ENCODE results near the gene SPIRE2.
"Not testable (repeated sequence)": the region's sequence is repeated elsewhere in the genome, so short reads cannot be mapped to it uniquely, and the experiment has no call there.

SPIRE2 gene, protein sequence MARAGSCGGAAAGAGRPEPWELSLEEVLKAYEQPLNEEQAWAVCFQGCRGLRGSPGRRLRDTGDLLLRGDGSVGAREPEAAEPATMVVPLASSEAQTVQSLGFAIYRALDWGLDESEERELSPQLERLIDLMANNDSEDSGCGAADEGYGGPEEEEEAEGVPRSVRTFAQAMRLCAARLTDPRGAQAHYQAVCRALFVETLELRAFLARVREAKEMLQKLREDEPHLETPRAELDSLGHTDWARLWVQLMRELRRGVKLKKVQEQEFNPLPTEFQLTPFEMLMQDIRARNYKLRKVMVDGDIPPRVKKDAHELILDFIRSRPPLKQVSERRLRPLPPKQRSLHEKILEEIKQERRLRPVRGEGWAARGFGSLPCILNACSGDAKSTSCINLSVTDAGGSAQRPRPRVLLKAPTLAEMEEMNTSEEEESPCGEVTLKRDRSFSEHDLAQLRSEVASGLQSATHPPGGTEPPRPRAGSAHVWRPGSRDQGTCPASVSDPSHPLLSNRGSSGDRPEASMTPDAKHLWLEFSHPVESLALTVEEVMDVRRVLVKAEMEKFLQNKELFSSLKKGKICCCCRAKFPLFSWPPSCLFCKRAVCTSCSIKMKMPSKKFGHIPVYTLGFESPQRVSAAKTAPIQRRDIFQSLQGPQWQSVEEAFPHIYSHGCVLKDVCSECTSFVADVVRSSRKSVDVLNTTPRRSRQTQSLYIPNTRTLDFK

DNA sequence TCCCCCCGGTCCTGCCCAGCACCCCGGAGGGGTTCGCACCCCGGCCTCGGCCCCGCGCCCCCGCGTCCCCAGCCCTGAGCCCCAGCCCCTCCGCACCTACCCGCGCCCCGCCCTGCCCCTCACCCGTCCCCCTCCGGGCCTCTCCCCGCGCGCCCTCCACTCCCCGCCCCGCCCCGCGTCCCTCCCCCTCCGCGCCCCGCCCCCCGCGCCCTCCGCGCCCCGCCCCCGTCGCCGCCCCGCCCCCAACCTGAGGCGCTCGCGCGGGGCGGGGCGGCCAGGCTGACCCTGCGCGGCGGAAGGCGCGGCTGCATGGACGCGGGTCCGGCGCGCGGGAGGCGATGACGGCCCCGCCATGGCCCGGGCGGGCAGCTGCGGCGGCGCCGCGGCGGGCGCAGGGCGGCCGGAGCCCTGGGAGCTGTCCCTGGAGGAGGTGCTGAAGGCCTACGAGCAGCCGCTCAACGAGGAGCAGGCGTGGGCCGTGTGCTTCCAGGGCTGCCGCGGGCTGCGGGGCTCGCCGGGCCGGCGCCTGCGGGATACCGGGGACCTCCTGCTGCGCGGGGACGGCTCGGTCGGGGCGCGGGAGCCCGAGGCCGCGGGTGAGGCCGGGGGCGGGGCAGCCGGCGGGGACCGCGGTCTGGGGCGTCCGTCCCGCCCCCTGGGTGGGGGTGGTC lies at the start of gene SPIRE2:
Gene SPIRE2, plus strand, starts transcription at position 277 of the 671 bp plus-strand sequence. Its CDS starts 76 bp downstream, at position 353.
- Histone ChIP-seq H3K9me3 (ENCODE audit: control insufficient read depth, low read length) (no peaks in the 10 kb centered on the region), H3K27me3 (ENCODE audit: control insufficient read depth, insufficient read depth, low read length) (no peaks in the 10 kb centered on the region), H3K36me3 (ENCODE audit: control insufficient read depth, insufficient read depth, low read length) (no peaks in the 10 kb centered on the region), H3K79me2 (peaks cover 5% of the 10 kb centered on the region), H3K4me1 (peaks cover 12% of the 10 kb centered on the region), H2AFZ (peak within 1 kb of the TSS; percentile 93), H3K4me2 (ENCODE audit: low read length) (peak within 1 kb of the TSS; percentile 89), H3K4me3 (ENCODE audit: low read depth, low read length) (peak within 1 kb of the TSS; percentile 56), H3K27ac (peak within 1 kb of the TSS; percentile 98), H3K9ac (peak within 1 kb of the TSS; percentile 97)
- TF ChIP-seq, protein P1, sequence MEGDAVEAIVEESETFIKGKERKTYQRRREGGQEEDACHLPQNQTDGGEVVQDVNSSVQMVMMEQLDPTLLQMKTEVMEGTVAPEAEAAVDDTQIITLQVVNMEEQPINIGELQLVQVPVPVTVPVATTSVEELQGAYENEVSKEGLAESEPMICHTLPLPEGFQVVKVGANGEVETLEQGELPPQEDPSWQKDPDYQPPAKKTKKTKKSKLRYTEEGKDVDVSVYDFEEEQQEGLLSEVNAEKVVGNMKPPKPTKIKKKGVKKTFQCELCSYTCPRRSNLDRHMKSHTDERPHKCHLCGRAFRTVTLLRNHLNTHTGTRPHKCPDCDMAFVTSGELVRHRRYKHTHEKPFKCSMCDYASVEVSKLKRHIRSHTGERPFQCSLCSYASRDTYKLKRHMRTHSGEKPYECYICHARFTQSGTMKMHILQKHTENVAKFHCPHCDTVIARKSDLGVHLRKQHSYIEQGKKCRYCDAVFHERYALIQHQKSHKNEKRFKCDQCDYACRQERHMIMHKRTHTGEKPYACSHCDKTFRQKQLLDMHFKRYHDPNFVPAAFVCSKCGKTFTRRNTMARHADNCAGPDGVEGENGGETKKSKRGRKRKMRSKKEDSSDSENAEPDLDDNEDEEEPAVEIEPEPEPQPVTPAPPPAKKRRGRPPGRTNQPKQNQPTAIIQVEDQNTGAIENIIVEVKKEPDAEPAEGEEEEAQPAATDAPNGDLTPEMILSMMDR (IDR thresholded peaks at IDR 0.05) = no peak

DNA sequence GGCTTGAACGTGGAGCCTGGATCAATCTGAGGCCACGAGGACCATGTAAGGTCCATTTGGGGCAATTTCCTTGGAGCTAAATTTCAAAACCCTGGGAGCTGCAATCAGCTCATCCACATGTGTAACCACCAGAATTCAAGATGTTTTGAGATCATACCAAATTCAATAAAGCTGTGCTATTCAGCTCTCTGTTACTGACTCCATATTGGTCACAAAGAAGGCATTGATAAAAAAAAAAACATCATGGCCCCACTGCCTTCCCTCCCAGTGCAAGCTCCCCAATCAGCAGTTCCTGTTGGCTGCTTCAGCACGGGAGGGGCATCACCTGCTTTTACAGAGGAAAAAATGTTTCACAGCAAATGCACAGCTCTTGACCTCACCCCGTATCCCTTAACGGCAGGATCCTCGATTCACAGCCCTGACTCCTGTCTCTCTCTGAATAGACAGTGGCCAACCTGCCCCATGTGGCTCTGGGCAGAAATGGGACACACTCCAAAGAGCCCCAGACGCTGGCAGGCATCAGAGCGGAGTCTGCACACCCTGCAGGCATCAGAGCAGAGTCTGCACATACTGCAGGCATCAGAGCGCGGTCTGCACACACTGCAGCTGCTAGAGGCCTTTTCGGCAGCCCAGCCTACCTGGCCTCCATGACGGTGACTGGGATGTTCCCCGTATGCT lies 48.9 kb upstream of the SPIRE2 start:
- no peak overlapping the region for H2AFZ ChIP-seq
- no peak overlapping the region for H3K27ac ChIP-seq
- H3K9ac ChIP-seq = no peak overlapping the region
- no peaks in the 10 kb centered on the region for H3K36me3 ChIP-seq (ENCODE audit: control insufficient read depth, insufficient read depth, low read length)
- no peaks in the 10 kb centered on the region for H3K4me1 ChIP-seq
- H3K4me3 ChIP-seq (ENCODE audit: low read depth, low read length) = no peak overlapping the region
- no peaks in the 10 kb centered on the region for H3K79me2 ChIP-seq
- TF ChIP-seq, protein P1 (IDR thresholded peaks at IDR 0.05) = no peak
- H3K27me3 ChIP-seq (ENCODE audit: control insufficient read depth, insufficient read depth, low read length) = no peaks in the 10 kb centered on the region
- H3K4me2 ChIP-seq (ENCODE audit: low read length) = no peak overlapping the region
- H3K9me3 ChIP-seq (ENCODE audit: control insufficient read depth, low read length) = no peaks in the 10 kb centered on the region

- Histone ChIP-seq H3K36me3 (ENCODE audit: control insufficient read depth, insufficient read depth, low read length) (no peaks in the 10 kb centered on the region), H3K9me3 (ENCODE audit: control insufficient read depth, low read length) (no peaks in the 10 kb centered on the region), H3K4me3 (ENCODE audit: low read depth, low read length) (no peak overlapping the region)
Measured at GRCh38 chr16:89779909-89780305, 48.4 kb upstream of the SPIRE2 start.

GRCh38 chr16:89782489-89782888 lies 45.8 kb upstream of the SPIRE2 start:
- TF ChIP-seq, protein P1 (IDR thresholded peaks at IDR 0.05) = no peak
- H3K36me3 ChIP-seq (ENCODE audit: control insufficient read depth, insufficient read depth, low read length) = no peaks in the 10 kb centered on the region
- no peaks in the 10 kb centered on the region for H3K79me2 ChIP-seq
- H3K27ac ChIP-seq = no peak overlapping the region
- H3K4me1 ChIP-seq = no peaks in the 10 kb centered on the region
- H3K4me3 ChIP-seq (ENCODE audit: low read depth, low read length) = no peak overlapping the region
- no peak overlapping the region for H2AFZ ChIP-seq
- H3K27me3 ChIP-seq (ENCODE audit: control insufficient read depth, insufficient read depth, low read length) = no peaks in the 10 kb centered on the region
- H3K9ac ChIP-seq = no peak overlapping the region
- no peaks in the 10 kb centered on the region for H3K9me3 ChIP-seq (ENCODE audit: control insufficient read depth, low read length)
- H3K4me2 ChIP-seq (ENCODE audit: low read length) = no peak overlapping the region

More at GRCh38 chr16:89779909-89780305, 48.4 kb upstream of the SPIRE2 start:
- Histone ChIP-seq H3K4me1 (no peaks in the 10 kb centered on the region), H3K79me2 (no peaks in the 10 kb centered on the region), H3K27ac (no peak overlapping the region), H2AFZ (no peak overlapping the region), H3K27me3 (ENCODE audit: control insufficient read depth, insufficient read depth, low read length) (no peaks in the 10 kb centered on the region), H3K9ac (no peak overlapping the region), H3K4me2 (ENCODE audit: low read length) (no peak overlapping the region)
- TF ChIP-seq, protein P1 (IDR thresholded peaks at IDR 0.05) = no peak

DNA sequence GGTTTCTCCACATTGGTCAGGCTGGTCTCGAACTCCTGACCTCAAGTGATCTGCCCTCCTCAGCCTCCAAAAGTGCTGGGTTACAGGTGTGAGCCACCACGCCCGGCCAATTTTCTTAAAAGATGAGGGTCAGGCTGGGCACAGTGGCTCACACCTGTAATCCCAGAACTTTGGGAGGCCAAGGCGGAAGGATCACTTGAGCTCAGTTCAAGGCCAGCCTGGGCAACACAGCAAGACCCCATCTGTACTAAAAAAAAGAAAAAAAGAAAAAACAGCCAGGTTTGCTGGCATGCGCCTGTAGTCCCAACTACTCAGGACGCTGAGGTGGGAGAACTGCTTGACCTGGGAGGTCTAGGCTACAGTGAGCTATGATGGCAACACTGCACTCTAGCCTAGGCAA lies 44.3 kb upstream of the SPIRE2 start:
- H3K4me3 ChIP-seq (ENCODE audit: low read depth, low read length); H3K27ac ChIP-seq; H2AFZ ChIP-seq; H3K36me3 ChIP-seq (ENCODE audit: control insufficient read depth, insufficient read depth, low read length); H3K4me1 ChIP-seq; H3K27me3 ChIP-seq (ENCODE audit: control insufficient read depth, insufficient read depth, low read length); H3K9me3 ChIP-seq (ENCODE audit: control insufficient read depth, low read length); H3K4me2 ChIP-seq (ENCODE audit: low read length); H3K9ac ChIP-seq; H3K79me2 ChIP-seq: not testable (repeated sequence)
